ENCODE results near the gene AP2B1. TPM values are rescaled to one million over a fixed set of nuclear protein-coding genes. Genes with fewer than 3 reads are reported as not detected.

The AP2B1 gene
- total RNA-seq, 2 experiments from 2014 or later, result 161 to 172 TPM

DNA sequence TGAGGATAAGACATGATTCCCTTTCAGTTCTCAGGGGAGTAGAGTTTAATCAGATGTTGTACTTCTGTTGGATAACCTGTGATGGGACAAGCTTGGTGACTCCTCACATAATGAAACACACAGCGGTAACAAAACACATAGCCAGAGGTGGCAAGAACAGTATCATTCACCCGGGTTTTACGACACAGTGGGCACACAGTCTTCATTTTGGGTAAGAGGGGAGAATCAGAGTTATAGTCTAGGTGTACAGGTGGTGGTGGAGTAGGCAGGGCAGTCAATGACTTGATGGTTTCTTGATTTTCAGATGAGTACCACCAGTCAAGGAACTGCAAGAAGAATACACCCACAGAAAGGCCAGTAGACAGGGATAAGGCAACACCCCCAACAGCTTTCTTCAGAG lies 11.4 kb upstream of the AP2B1 start:
- POLR2A ChIA-PET, result interaction anchor here (6.2 kb wide), 1 partner anchor 12 kb away, joined by 106 read pairs; the partner anchor contains the start of gene AP2B1
- CTCF ChIA-PET, result interaction anchor here (0.6 to 1.6 kb wide), 2 partner anchors 12 to 73 kb away, joined by 3 to 6 read pairs; no protein-coding TSS in a partner anchor
- Mint-ChIP-seq H3K27ac (no peak overlapping the region), H3K27me3 (ENCODE audit: low read depth) (no peaks in the 10 kb centered on the region), H3K36me3 (ENCODE audit: low read depth) (peaks cover 18% of the 10 kb centered on the region), H3K4me3 (no peak overlapping the region), H3K4me1 (ENCODE audit: low read depth) (peaks cover 31% of the 10 kb centered on the region), H3K9me3 (ENCODE audit: insufficient read depth) (no peaks in the 10 kb centered on the region)
- ATAC-seq, result no peak
- no peak for DNase-seq

DNA sequence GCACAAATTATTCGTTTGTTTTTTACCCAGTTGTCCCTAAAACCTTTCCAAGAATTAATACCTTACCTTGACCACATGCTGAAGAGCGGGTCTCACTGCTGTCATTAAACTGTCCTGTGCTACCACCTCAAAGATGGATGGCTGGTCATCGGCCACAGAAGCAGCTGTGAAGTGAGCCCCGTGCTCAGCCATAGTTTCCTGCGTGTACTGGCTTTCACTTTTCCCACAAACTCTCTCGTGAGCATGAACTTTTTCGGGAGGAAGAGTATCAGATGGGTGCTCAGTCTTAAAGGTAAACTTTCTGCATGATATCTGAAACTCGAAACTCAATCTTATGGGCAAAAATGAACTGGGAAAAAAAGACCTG lies 9.3 kb upstream of the AP2B1 start:
- Mint-ChIP-seq H3K36me3 (ENCODE audit: low read depth) (peaks cover 15% of the 10 kb centered on the region), H3K27me3 (ENCODE audit: low read depth) (no peaks in the 10 kb centered on the region), H3K9me3 (ENCODE audit: insufficient read depth) (no peaks in the 10 kb centered on the region), H3K27ac (peak overlapping the region; percentile 96), H3K4me3 (peak overlapping the region; percentile 93), H3K4me1 (ENCODE audit: low read depth) (peaks cover 28% of the 10 kb centered on the region)
- ChIA-PET POLR2A (interaction anchor here (0.7 to 6.2 kb wide), 16 partner anchors 10 to 364 kb away, joined by 3 to 106 read pairs (median 6); partner anchors contain the start of genes AP2B1, SLFN12L and SLFN5), CTCF (interaction anchor here (1.4 to 2.6 kb wide), 8 partner anchors 9 to 265 kb away, joined by 5 to 18 read pairs (median 10); partner anchors contain the start of gene AP2B1)
- peak; percentile 37 for DNase-seq
- peak; percentile 10 for ATAC-seq

DNA sequence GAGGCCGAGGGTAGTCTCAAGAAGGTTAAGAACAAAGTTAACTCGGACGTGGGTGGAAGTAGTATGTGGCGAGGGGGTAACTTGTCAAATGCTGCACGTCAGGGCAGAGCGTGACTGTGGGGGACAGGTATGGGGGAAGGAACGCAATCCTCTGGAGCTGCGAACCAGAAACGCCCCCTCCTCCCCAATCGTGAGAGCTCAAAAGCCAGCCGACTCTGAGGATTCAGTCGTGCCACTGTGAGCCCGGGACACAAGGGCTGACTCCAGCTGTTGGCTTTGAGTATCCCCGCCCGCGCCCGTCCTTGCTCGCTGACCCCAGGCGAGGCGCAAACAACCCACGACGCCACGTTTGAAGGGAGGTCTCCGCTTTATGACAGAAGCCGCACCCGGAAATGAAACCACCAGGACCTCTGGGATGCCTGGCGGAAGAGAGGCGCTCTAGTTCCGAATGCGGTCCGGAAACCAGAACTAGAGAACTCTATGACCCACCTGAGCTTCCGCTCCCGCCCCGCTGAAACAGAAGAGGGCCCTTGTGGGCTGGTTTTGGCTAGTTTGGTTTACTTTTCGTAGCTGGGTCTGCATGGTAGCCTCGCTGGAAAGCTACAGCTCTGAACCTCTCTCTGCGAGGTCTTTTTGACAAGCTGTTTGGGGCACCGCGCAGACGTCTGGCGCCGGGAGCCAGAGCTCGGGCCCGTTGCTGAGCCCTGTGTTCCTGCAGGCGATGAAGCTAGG lies 8.8 kb upstream of the AP2B1 start, which contains the start of gene PEX12:
Gene PEX12 (minus strand): TSS at position 375 of the 732 bp plus-strand sequence. CDS start 550 bp downstream, outside the sequence.
- ChIA-PET CTCF (interaction anchor here (1.1 to 2.6 kb wide), 13 partner anchors 8 to 459 kb away, joined by 4 to 18 read pairs (median 7); partner anchors contain the start of genes AP2B1, RAD51D and TAF15), POLR2A (interaction anchor here (0.6 to 6.2 kb wide), 20 partner anchors 10 to 365 kb away, joined by 3 to 106 read pairs (median 6); partner anchors contain the start of genes AP2B1, SLFN12L and SLFN5)
- peaks cover 28% of the 10 kb centered on the region for H3K4me1 Mint-ChIP-seq (ENCODE audit: low read depth)
- H3K4me3 Mint-ChIP-seq, result peak within 1 kb of the TSS; percentile 93
- DNase-seq (peak; percentile 94), ATAC-seq (peak; percentile 96)
- H3K27ac Mint-ChIP-seq, result peak within 1 kb of the TSS; percentile 96
- H3K27me3 Mint-ChIP-seq (ENCODE audit: low read depth), result peaks cover under 1% of the 10 kb centered on the region
- peaks cover 15% of the 10 kb centered on the region for H3K36me3 Mint-ChIP-seq (ENCODE audit: low read depth)
- H3K9me3 Mint-ChIP-seq (ENCODE audit: insufficient read depth), result no peaks in the 10 kb centered on the region

DNA sequence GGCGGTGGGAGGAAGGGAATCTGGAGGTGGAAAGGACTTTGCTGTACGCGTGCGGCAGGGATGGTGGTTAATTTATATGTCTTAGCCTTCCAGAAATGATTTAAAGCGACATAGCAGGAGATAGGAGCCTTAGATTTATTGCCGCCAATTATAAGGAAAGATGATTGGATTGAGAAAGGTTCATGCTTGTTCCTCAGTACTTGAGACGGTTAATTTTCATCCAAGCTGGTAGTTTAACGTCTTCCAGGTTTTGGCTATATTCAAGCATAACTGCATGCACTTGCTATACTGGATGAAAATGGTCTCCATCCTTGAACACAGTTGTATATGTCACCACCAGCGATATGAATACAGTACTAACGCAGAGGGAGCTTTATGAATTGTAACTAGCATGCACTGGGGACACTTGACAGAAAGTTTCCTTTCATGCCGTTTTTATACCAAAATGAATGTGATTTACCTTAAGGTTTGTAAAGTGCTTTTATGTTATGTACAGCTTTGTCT lies 8.1 kb upstream of the AP2B1 start:
- H3K4me3 Mint-ChIP-seq, result peak overlapping the region; percentile 93
- H3K27me3 Mint-ChIP-seq (ENCODE audit: low read depth), result peaks cover 4% of the 10 kb centered on the region
- peaks cover 28% of the 10 kb centered on the region for H3K4me1 Mint-ChIP-seq (ENCODE audit: low read depth)
- no peaks in the 10 kb centered on the region for H3K9me3 Mint-ChIP-seq (ENCODE audit: insufficient read depth)
- POLR2A ChIA-PET, result interaction anchor here (0.5 to 6.2 kb wide), 20 partner anchors 9 to 365 kb away, joined by 3 to 106 read pairs (median 6); partner anchors contain the start of genes AP2B1, SLFN12L and SLFN5
- ATAC-seq (no peak), DNase-seq (no peak)
- H3K36me3 Mint-ChIP-seq (ENCODE audit: low read depth), result peaks cover 15% of the 10 kb centered on the region
- peak overlapping the region; percentile 96 for H3K27ac Mint-ChIP-seq
- CTCF ChIA-PET, result interaction anchor here (1.1 to 2.6 kb wide), 13 partner anchors 8 to 459 kb away, joined by 4 to 18 read pairs (median 7); partner anchors contain the start of genes AP2B1, RAD51D and TAF15

DNA sequence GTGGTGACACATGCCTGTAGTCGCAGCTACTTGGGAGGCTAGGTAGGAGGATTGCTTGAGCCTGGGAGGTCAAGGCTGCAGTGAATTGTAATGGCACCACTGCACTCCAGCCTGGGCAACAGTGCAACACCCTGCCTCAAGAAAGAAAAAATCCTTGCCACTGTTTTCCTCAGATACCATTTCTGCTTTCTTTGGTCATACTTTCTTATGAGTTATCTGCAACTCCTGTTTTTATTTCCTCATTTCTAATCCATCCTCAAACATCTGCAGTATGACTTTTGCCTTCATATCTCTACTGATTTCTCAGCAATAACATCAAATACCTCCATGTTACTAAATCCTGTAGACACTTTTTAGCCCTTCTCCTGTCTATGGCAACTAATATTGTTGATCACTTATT lies 3.1 kb upstream of the AP2B1 start:
- Mint-ChIP-seq H3K4me3 (no peak overlapping the region), H3K36me3 (ENCODE audit: low read depth) (peaks cover 3% of the 10 kb centered on the region), H3K4me1 (ENCODE audit: low read depth) (peaks cover 22% of the 10 kb centered on the region), H3K27ac (no peak overlapping the region), H3K27me3 (ENCODE audit: low read depth) (peaks cover 12% of the 10 kb centered on the region), H3K9me3 (ENCODE audit: insufficient read depth) (no peaks in the 10 kb centered on the region)
- ATAC-seq, result no peak
- DNase-seq, result no peak
- POLR2A ChIA-PET, result no interaction called here
- CTCF ChIA-PET, result no interaction called here

DNA sequence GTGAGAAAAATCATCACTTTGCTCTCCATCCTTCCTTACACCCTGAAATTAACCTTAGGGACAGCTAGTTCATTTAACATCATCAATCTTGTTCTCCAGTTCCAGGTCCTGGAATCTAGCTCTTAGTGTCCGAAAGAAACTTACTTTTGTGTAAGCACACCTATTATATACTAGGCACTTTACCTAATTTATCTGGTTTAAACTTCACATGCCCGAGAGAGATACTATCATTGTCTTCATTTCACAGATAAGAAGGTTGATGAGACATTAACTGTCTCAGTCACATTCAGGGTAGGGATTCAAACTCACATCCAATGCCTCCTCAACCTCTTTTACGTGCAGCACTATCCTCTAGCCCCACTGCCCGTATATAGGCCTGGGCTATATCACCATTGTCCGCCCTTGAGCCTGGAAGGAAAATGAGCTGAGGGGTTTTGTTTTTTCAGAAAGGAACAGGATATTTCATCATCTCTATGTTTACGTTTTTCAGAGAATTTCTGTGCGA lies 501 bp upstream of the AP2B1 start:
- H3K27ac Mint-ChIP-seq, result peak overlapping the region; percentile 96
- POLR2A ChIA-PET, result interaction anchor here (0.6 to 4.2 kb wide), 8 partner anchors 9 to 507 kb away, joined by 3 to 106 read pairs (median 4); partner anchors contain the start of genes PEX12, SLFN12L and TAF15
- DNase-seq (no peak), ATAC-seq (peak; percentile 9)
- peak overlapping the region; percentile 89 for H3K4me3 Mint-ChIP-seq
- peaks cover 29% of the 10 kb centered on the region for H3K4me1 Mint-ChIP-seq (ENCODE audit: low read depth)
- H3K27me3 Mint-ChIP-seq (ENCODE audit: low read depth), result peaks cover 12% of the 10 kb centered on the region
- CTCF ChIA-PET, result interaction anchor here (0.7 to 1.9 kb wide), 5 partner anchors 8 to 273 kb away, joined by 3 to 17 read pairs (median 6); partner anchors contain the start of genes PEX12 and SLFN12L
- H3K36me3 Mint-ChIP-seq (ENCODE audit: low read depth), result peaks cover 6% of the 10 kb centered on the region
- no peaks in the 10 kb centered on the region for H3K9me3 Mint-ChIP-seq (ENCODE audit: insufficient read depth)

DNA sequence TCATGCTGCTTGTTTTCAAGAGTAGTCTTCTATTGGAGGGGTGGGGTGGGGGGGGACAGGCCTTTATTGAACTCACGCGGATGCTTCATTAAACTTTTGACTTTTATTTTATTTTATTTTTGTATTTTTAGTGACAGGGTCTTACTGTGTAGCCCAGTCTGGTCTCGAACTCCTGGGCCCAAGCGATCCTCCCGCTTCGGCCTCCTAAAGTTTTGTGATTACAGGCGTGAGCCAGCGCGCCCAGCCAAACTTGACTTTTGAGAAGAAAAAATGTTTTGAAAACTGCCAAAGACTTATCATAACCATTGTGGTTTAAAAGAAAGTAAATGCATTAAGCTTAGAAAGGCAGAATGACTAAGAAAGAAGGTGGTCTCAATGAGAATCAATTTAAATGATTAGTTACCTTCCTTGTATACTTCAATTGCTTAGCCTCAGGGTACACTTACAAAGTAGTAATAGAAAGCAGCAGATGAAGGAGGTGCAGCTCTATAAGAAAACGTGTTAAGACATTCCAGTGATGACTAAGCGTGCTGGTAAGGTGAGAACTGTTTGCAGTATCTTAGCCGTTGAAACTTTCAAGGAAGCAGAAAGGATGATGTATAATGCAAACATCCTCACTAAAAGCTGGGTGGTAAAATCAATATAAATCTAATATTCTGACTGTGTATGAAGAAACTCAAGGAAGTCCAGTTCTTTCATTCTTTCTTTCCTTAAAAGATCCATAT lies 1.2 kb downstream of the AP2B1 start:
- DNase-seq (no peak), ATAC-seq (no peak)
- Mint-ChIP-seq H3K27me3 (ENCODE audit: low read depth) (peaks cover 11% of the 10 kb centered on the region), H3K36me3 (ENCODE audit: low read depth) (peaks cover 8% of the 10 kb centered on the region), H3K9me3 (ENCODE audit: insufficient read depth) (no peaks in the 10 kb centered on the region), H3K27ac (peak overlapping the region; percentile 96), H3K4me3 (peak overlapping the region; percentile 89), H3K4me1 (ENCODE audit: low read depth) (peaks cover 31% of the 10 kb centered on the region)
- CTCF ChIA-PET, result interaction anchor here (0.7 to 2.6 kb wide), 10 partner anchors 10 to 224 kb away, joined by 3 to 15 read pairs (median 6); partner anchors contain the start of genes PEX12 and TAF15
- POLR2A ChIA-PET, result interaction anchor here (0.6 to 4.2 kb wide), 9 partner anchors 11 to 374 kb away, joined by 3 to 106 read pairs (median 5); partner anchors contain the start of genes PEX12, SLFN12L and TAF15

DNA sequence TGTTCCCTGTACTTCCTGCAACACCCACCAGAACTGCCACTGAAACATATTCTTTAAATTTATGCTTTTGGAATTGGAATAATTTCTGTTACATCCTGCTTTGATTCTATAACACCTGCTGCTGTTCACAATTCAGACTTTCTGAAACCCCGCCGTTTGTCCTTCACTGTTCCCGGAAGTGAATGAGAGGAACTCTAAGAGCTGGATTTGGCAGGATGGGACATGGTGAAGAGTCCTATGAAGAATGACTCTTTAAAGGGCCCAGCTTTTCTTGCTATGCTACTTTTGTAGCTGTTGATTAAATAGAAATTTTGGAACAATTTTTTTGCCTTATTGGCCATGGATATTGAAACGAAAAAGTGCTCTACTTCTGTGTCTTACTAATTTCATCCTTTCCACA lies 8.9 kb downstream of the AP2B1 start:
- DNase-seq (no peak), ATAC-seq (no peak)
- Mint-ChIP-seq H3K27ac (no peak overlapping the region), H3K4me3 (no peak overlapping the region), H3K9me3 (ENCODE audit: insufficient read depth) (no peaks in the 10 kb centered on the region), H3K4me1 (ENCODE audit: low read depth) (peaks cover 6% of the 10 kb centered on the region), H3K27me3 (ENCODE audit: low read depth) (no peaks in the 10 kb centered on the region), H3K36me3 (ENCODE audit: low read depth) (peaks cover 55% of the 10 kb centered on the region)
- CTCF ChIA-PET, result interaction anchor here (1.0 to 1.2 kb wide), 3 partner anchors 9 to 151 kb away, joined by 3 read pairs; partner anchors contain the start of gene AP2B1
- POLR2A ChIA-PET, result interaction anchor here (1.0 kb wide), 1 partner anchor 223 kb away, joined by 3 read pairs; the partner anchor contains the start of gene SLFN11

DNA sequence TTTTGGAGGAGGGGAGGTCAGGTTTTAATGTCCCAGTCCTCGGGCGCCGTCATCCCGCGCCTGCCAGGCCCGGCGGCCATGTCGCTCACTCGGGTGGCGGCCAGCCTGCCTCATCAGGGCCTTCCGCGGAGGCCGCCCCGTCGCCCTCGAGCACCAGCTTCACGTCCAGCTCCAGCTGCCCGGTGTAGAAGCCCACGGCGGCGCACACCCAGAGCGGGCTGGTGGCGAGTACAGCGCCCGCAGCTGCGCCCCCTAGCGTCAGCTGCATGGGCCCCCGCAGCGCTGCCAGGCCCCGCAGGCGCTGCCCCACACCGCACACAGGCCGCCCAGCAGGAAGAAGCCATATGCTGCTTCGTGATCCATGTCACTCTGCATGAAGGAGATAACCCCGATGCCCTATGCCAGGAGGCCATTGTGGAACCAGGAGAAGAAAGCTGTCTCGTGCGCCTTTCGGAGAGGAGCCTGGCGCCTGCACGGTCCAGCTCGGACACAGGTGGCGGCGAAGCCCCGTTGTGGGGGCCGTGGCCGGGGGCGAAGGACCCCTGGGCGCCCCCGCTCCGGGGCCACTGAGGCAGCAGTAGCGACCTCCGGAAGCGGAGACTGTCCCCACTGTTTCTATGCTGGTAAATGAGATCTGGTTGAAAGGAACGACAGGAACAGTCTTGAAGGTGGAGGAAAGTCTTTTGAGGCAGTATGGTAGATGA lies 9.6 kb downstream of the AP2B1 start:
- no peak overlapping the region for H3K4me3 Mint-ChIP-seq
- POLR2A ChIA-PET, result no interaction called here
- no peak for DNase-seq

DNA sequence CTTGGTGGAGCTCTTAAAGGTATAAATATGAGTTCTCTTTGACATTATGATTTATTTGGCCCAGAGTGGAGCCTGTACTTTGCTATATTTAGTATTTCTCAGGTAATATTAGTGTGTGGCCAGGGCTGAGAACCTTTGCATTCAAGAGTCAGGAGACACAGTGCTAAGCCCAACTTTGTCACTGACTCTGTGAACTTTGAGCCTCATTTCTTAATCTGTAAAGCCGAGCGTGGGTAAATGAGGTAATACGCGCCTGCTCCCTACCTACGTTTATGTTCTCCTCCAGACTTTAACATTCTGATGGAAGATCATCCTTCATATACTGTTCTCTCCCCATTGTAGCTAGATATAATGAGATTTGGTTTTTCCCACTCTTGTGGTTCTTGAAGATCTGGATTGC lies 10.5 kb downstream of the AP2B1 start:
- no peak for DNase-seq
- no peak for ATAC-seq
- H3K4me3 Mint-ChIP-seq, result no peak overlapping the region
- POLR2A ChIA-PET, result no interaction called here
- CTCF ChIA-PET, result interaction anchor here (1.5 kb wide), 1 partner anchor 167 kb away, joined by 4 read pairs; no protein-coding TSS in a partner anchor
- no peak overlapping the region for H3K27ac Mint-ChIP-seq
- peaks cover 5% of the 10 kb centered on the region for H3K4me1 Mint-ChIP-seq (ENCODE audit: low read depth)
- no peaks in the 10 kb centered on the region for H3K27me3 Mint-ChIP-seq (ENCODE audit: low read depth)
- H3K9me3 Mint-ChIP-seq (ENCODE audit: insufficient read depth), result no peaks in the 10 kb centered on the region
- H3K36me3 Mint-ChIP-seq (ENCODE audit: low read depth), result peaks cover 61% of the 10 kb centered on the region

More for the DNA sequence above, 9.6 kb downstream of the AP2B1 start:
- CTCF ChIA-PET, result interaction anchor here (1.1 to 1.5 kb wide), 3 partner anchors 10 to 167 kb away, joined by 3 to 4 read pairs (median 3); partner anchors contain the start of gene AP2B1
- Mint-ChIP-seq H3K9me3 (ENCODE audit: insufficient read depth) (no peaks in the 10 kb centered on the region), H3K27me3 (ENCODE audit: low read depth) (no peaks in the 10 kb centered on the region), H3K36me3 (ENCODE audit: low read depth) (peaks cover 55% of the 10 kb centered on the region), H3K4me1 (ENCODE audit: low read depth) (peaks cover 5% of the 10 kb centered on the region), H3K27ac (no peak overlapping the region)
- ATAC-seq, result no peak

All from activated CD8-positive, alpha-beta T cell treated with anti-CD3 and anti-CD28 coated beads, Interleukin-2, amount 10 ng/mL, durations not matched to agents 7 days and 5 days (primary cell).